NT2/D1 (cell line): ENCODE measurements around the gene RNF144B.

ENCODE experiments used
- YY1 ChIP-seq: IDR thresholded peaks from 2 replicates; pipeline ENCODE4 v1.6.1; 2011; ENCODE audit not compliant: insufficient read length, insufficient read depth
- ZNF274 ChIP-seq: IDR thresholded peaks from 2 replicates; pipeline ENCODE4 v1.6.1; 2011; ENCODE audit warnings: mild to moderate bottlenecking, low read depth, low read length

DNA sequence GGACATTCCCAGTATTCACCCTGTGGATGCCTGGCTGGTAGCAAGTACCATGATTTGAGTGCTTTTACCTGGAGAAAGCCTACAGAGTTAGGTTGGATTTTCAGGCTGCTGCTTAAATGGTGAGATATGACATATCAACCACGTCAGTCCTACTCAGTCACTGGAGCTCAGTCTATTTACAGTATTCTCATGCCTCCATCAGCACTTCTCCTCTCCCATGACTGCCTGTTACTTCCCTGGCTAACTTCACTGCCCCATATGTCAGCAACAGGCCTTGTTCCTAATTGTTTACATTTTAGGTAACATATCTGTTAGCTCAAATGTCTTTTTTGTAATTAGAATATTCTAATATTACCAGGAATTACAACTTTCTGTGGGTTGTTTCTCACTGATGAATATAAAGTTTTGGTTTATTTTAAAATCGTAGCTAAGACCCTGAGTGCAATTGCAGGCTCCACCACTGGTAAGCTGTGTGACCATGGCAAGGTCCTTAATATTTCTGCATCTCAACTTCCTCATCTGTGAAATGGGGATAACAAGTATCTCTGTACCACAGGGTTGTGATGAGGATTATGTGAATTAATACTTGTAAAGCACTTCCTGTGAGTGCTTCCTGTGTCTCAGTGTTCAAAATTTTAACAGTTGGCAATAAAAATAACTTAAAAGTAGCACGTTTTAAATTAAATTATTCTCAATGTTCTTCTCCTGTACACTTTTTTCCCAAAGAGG lies 54.3 kb downstream of the RNF144B start:
- no peak for TF ChIP-seq ZNF274
- TF ChIP-seq YY1: no peak
